IMR-90 (cell line): ENCODE data around the gene LRRC72. TPM values are rescaled to one million over a fixed set of nuclear protein-coding genes. Genes with fewer than 3 reads are reported as not detected.

Experiments
- ATAC-seq: fragments of 200-7000 bp; cut with Tn5 transposase; 2 replicates; pipeline ENCODE4 v1.9.1; 2020; ENCODE audit warnings: low read depth, mild to moderate bottlenecking, moderate library complexity
- BruUV-seq: library from RNA; stranded (reverse); fragments of 400-500 nt; replicated peaks from 2 replicates; lab custom pipeline; 2021; lab: Mats Ljungman, UMichigan
- CTCF ChIA-PET: fragments of 300-600 bp; formaldehyde crosslinking; extraction: SDS; loops from one replicate; lab custom pipeline; 2021; ENCODE audit warnings: antibody characterized with exemption; lab: Yijun Ruan, JAX
- POLR2A ChIA-PET: fragments of 300-600 bp; sonication (Branson Sonifier 250); formaldehyde crosslinking; loops from one replicate; lab custom pipeline; 2022; ENCODE audit warnings: antibody characterized with exemption; ENCODE audit not compliant: unreplicated experiment; lab: Charles Lee
- DNase-seq: peaks from one replicate; pipeline ENCODE4 v3.0.0; 2013
- H2AFZ ChIP-seq: replicated peaks from 2 replicates; pipeline ENCODE3; 2013; ENCODE audit warnings: low read length, mild to moderate bottlenecking; ENCODE audit not compliant: poor library complexity
- H2AK5ac ChIP-seq: 2 replicates; pipeline ENCODE4 v1.6.1; 2013; ENCODE audit warnings: low read depth, low read length, inconsistent platforms
- H2AK9ac ChIP-seq: replicated peaks from 2 replicates; pipeline ENCODE3; 2013; ENCODE audit warnings: mild to moderate bottlenecking, low read depth, low read length, moderate library complexity; ENCODE audit not compliant: poor library complexity
- H2BK120ac ChIP-seq: 2 replicates; pipeline ENCODE4 v1.6.1; 2013; ENCODE audit warnings: low read depth, low read length, inconsistent platforms
- H2BK15ac ChIP-seq: 3 replicates; pipeline ENCODE4 v1.6.1; 2013; ENCODE audit warnings: low read depth, low read length, inconsistent platforms
- H2BK20ac ChIP-seq: 2 replicates; pipeline ENCODE4 v1.6.1; 2013; ENCODE audit warnings: low read depth, mild to moderate bottlenecking, inconsistent platforms, low read length, moderate library complexity
- H2BK5ac ChIP-seq: 2 replicates; pipeline ENCODE4 v1.6.1; 2013; ENCODE audit warnings: mild to moderate bottlenecking, low read depth, low read length, inconsistent platforms; ENCODE audit not compliant: poor library complexity, severe bottlenecking
- H3K14ac ChIP-seq: replicated peaks from 2 replicates; pipeline ENCODE4 v1.6.1; 2013; ENCODE audit warnings: low read depth, low read length, inconsistent platforms
- H3K18ac ChIP-seq: 2 replicates; pipeline ENCODE4 v1.6.1; 2013; ENCODE audit warnings: low read depth, low read length, control low read depth
- H3K23ac ChIP-seq: 2 replicates; pipeline ENCODE4 v1.6.1; 2013; ENCODE audit warnings: low read depth, low read length, inconsistent platforms
- H3K27ac ChIP-seq: 2 replicates; pipeline ENCODE4 v1.5.1; 2013; ENCODE audit warnings: mild to moderate bottlenecking, control low read depth, low read length; ENCODE audit not compliant: insufficient read depth
- H3K27me3 ChIP-seq: 2 replicates; pipeline ENCODE4 v1.6.1; 2013; ENCODE audit warnings: low read length; ENCODE audit not compliant: control insufficient read depth, insufficient read depth
- H3K36me3 ChIP-seq: 2 replicates; pipeline ENCODE4 v1.6.1; 2013; ENCODE audit warnings: low read length, mixed read lengths; ENCODE audit not compliant: control insufficient read depth, insufficient read depth
- H3K4ac ChIP-seq: 2 replicates; pipeline ENCODE4 v1.6.1; 2013; ENCODE audit warnings: low read depth, low read length, inconsistent platforms
- H3K4me1 ChIP-seq: 2 replicates; pipeline ENCODE4 v1.6.1; 2013; ENCODE audit warnings: low read length, mixed read lengths; ENCODE audit not compliant: control insufficient read depth, insufficient read depth
- H3K4me2 ChIP-seq: 2 replicates; pipeline ENCODE4 v1.6.1; 2013; ENCODE audit warnings: low read depth, mild to moderate bottlenecking, control low read depth, low read length, moderate library complexity
- H3K4me3 ChIP-seq: 2 replicates; pipeline ENCODE4 v1.5.1; 2013; ENCODE audit warnings: low read depth, mild to moderate bottlenecking, control low read depth, low read length, moderate library complexity; ENCODE audit not compliant: insufficient read depth
- H3K56ac ChIP-seq: 2 replicates; pipeline ENCODE4 v1.6.1; 2013; ENCODE audit warnings: low read length, inconsistent platforms; ENCODE audit not compliant: insufficient read depth; ENCODE audit errors: extremely low read depth
- H3K79me1 ChIP-seq, 2 experiments: 2 replicates each; pipeline ENCODE4 v1.6.1; 2013; ENCODE audit warnings: low read length in 2 of 2, inconsistent platforms in 1 of 2, low read depth in 1 of 2
- H3K9ac ChIP-seq: 2 replicates; pipeline ENCODE4 v1.6.1; 2013; ENCODE audit warnings: low read depth, low read length, control low read depth
- H3K9me1 ChIP-seq: 2 replicates; pipeline ENCODE4 v1.6.1; 2013; ENCODE audit warnings: low read length, inconsistent platforms; ENCODE audit not compliant: insufficient read depth
- H3K9me3 ChIP-seq: 2 replicates; pipeline ENCODE4 v1.6.1; 2013; ENCODE audit warnings: low read length; ENCODE audit not compliant: control insufficient read depth, insufficient read depth
- H4K20me1 ChIP-seq: 2 replicates; pipeline ENCODE4 v1.6.1; 2013; ENCODE audit warnings: low read length, inconsistent platforms; ENCODE audit not compliant: insufficient read depth
- H4K5ac ChIP-seq: 2 replicates; pipeline ENCODE4 v1.6.1; 2013; ENCODE audit warnings: mild to moderate bottlenecking, low read depth, low read length, control low read depth
- H4K8ac ChIP-seq, 2 experiments: 2 replicates each; pipeline ENCODE4 v1.6.1; 2013; ENCODE audit warnings: low read depth in 2 of 2, low read length in 2 of 2, control low read depth in 1 of 2, inconsistent platforms in 1 of 2
- H4K91ac ChIP-seq: 2 replicates; pipeline ENCODE4 v1.6.1; 2013; ENCODE audit warnings: low read depth, low read length, inconsistent platforms; ENCODE audit not compliant: insufficient read depth
- BHLHE40 ChIP-seq: fragments of 150-350 bp; IDR thresholded peaks from 2 replicates; pipeline ENCODE4 v1.6.1; 2016; ENCODE audit warnings: mild to moderate bottlenecking, low read depth, low read length
- CEBPB ChIP-seq: IDR thresholded peaks from 2 replicates; pipeline ENCODE4 v1.6.1; 2012; ENCODE audit warnings: low read depth, low read length, improper control_type of control experiment
- CHD1 ChIP-seq: IDR thresholded peaks from 2 replicates; pipeline ENCODE4 v1.6.1; 2012; ENCODE audit warnings: low read depth, low read length, improper control_type of control experiment
- ELK1 ChIP-seq: fragments of 150-350 bp; IDR thresholded peaks from 2 replicates; pipeline ENCODE4 v1.6.1; 2016; ENCODE audit warnings: low read depth, mild to moderate bottlenecking, low read length, moderate library complexity, borderline replicate concordance
- MAFK ChIP-seq: IDR thresholded peaks from 2 replicates; pipeline ENCODE4 v1.6.1; 2012; ENCODE audit warnings: low read depth, low read length, improper control_type of control experiment
- MAZ ChIP-seq: IDR thresholded peaks from 2 replicates; pipeline ENCODE4 v1.6.1; 2012; ENCODE audit warnings: low read depth, mild to moderate bottlenecking, low read length, improper control_type of control experiment, moderate library complexity, borderline replicate concordance
- MXI1 ChIP-seq: IDR thresholded peaks from 2 replicates; pipeline ENCODE4 v1.6.1; 2012; ENCODE audit warnings: low read depth, mild to moderate bottlenecking, low read length, moderate library complexity, borderline replicate concordance
- NFE2L2 ChIP-seq: fragments of 150-350 bp; IDR thresholded peaks from 2 replicates; pipeline ENCODE4 v1.6.1; 2016; ENCODE audit warnings: low read depth, mild to moderate bottlenecking, low read length
- POLR2A ChIP-seq: IDR thresholded peaks from 2 replicates; pipeline ENCODE4 v1.6.1; 2012; ENCODE audit warnings: mild to moderate bottlenecking, low read depth, low read length
- RAD21 ChIP-seq: IDR thresholded peaks from 2 replicates; pipeline ENCODE4 v1.6.1; 2012; ENCODE audit warnings: low read length, improper control_type of control experiment
- RCOR1 ChIP-seq: IDR thresholded peaks from 2 replicates; pipeline ENCODE4 v1.6.1; 2012; ENCODE audit warnings: mild to moderate bottlenecking, low read length, improper control_type of control experiment; ENCODE audit not compliant: insufficient replicate concordance
- RFX5 ChIP-seq: IDR thresholded peaks from 2 replicates; pipeline ENCODE4 v1.8.0; 2012; ENCODE audit warnings: low read depth, mild to moderate bottlenecking, low read length, moderate library complexity
- SMC3 ChIP-seq: fragments of 150-350 bp; IDR thresholded peaks from 2 replicates; pipeline ENCODE4 v1.6.1; 2016; ENCODE audit warnings: low read depth, mild to moderate bottlenecking, antibody characterized with exemption, low read length, moderate library complexity
- WGBS, 2 experiments: methylation state at CpG; one replicate each; pipeline versions ENCODE4 v1.1.5 to v1.1.7; 2013; ENCODE audit warnings: missing lambda C conversion rate in 2 of 2; ENCODE audit not compliant: insufficient read length in 1 of 2; ENCODE audit errors: extremely low coverage in 2 of 2; 5-methylcytosine and 5-hydroxymethylcytosine counted together
- dilution Hi-C: fragments of 300-500 bp; cut with HindIII; formaldehyde crosslinking; loops from one replicate; pipeline ENCODE4 v1.14.3; 2018; ENCODE audit warnings: low sequenced_read_pairs; ENCODE audit not compliant: unreplicated experiment
- in situ Hi-C: fragments of 300-500 bp; cut with MboI; formaldehyde crosslinking; loops from 3 replicates; pipeline ENCODE4 v1.14.3; 2019; ENCODE audit warnings: low sequenced_read_pairs, inconsistent platforms, mixed read lengths
- intact Hi-C: fragments of 100-400 bp; cut with micrococcal nuclease; formaldehyde crosslinking; loops from 2 replicates; pipeline ENCODE4 v1.10.0; 2022
- polyA plus RNA-seq, 3 experiments: library from polyadenylated mRNA; depleted of rRNA; stranded (reverse); fragments of >200 nt; gene quantifications; 2 replicates each; pipeline ENCODE4 v1.2.3, GENCODE V29; 2012; ENCODE audit warnings: low replicate concordance in 1 of 3
- total RNA-seq: library from RNA; depleted of rRNA; stranded (reverse); fragments of >200 nt; gene quantifications from 2 replicates; pipeline ENCODE4 v1.2.3, GENCODE V29; 2012
- TF ChIP-seq, protein P1 (sequence below): conservative IDR thresholded peaks from 2 replicates; pipeline ENCODE4 v1.5.1; 2012; ENCODE audit warnings: mild to moderate bottlenecking, low read depth, low read length, improper control_type of control experiment

LRRC72 gene
- total and polyA plus RNA-seq, 2 of the 4 experiments (the other 2 are of a cell fraction) = not detected

DNA sequence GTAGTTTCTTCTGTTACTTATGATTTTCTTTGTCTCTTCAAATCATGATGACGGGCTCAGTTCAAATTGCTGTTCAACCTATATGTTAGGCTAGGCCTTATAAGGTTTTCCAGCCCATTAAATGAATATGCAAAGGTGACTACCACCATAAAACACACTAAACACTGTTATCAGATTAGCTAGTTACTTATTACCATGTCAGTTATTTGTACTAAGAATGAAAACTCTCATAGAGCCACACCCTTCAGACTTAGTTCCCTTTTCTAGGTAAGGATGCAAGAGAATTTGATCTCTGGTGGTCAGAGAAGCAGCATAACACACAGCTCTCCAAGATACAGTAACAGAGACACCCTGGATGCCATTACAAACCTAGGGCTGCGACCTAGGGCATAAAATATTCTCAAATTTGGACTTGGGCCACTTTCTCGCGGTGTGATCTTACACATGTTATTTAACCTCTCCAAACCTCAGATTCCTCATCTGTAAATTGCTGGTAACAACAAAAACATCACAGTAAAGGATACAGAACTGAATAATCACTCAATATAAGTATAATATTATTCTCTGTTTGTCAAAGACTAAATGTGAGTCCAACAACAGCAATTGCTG, 83.3 kb downstream of the LRRC72 start:
- Histone ChIP-seq H3K14ac (no peak overlapping the region), H3K23ac (no peak overlapping the region), H2BK120ac (no peak overlapping the region), H3K4me2 (no peak overlapping the region), H3K4me1 (0 out of 2 replicates have a peak, but pooled peaks cover 3% of the 10 kb centered on the region), H2AK5ac (no peak overlapping the region), H3K36me3 (peaks cover 17% of the 10 kb centered on the region), H2BK15ac (no peak overlapping the region), H3K56ac (no peak overlapping the region), H4K20me1 (no peaks in the 10 kb centered on the region), H4K5ac (no peak overlapping the region), H3K27ac (no peak overlapping the region), H3K9ac (no peak overlapping the region), H3K18ac (no peak overlapping the region), H2AFZ (no peak overlapping the region), H3K4ac (no peak overlapping the region), H3K9me3 (no peaks in the 10 kb centered on the region), H3K79me1 (peaks cover 2 to 5% of the 10 kb centered on the region in 2 experiments; a peak in 3 of 4 replicates), H2AK9ac (no peak overlapping the region), H2BK5ac (no peak overlapping the region), H3K27me3 (no peaks in the 10 kb centered on the region), H3K9me1 (no peaks in the 10 kb centered on the region), H3K4me3 (no peak overlapping the region), H2BK20ac (no peak overlapping the region), H4K91ac (no peak overlapping the region), H4K8ac (no peak overlapping the region)
- ChIA-PET POLR2A (no interaction called here), CTCF (interaction anchor here (1.9 kb wide), 1 partner anchor 18 kb away, joined by 5 read pairs; no protein-coding TSS in a partner anchor)
- no peak for DNase-seq
- WGBS, 2 experiments = no CpG with 5 or more reads among the region's 4 CpGs
- ATAC-seq = no peak
- in situ Hi-C loops = loop anchor here (25.0 kb wide), 1 partner anchor 302 kb away; no protein-coding TSS in a partner anchor
- no peak for TF ChIP-seq MXI1
- no peak for TF ChIP-seq CHD1
- TF ChIP-seq, protein P1, sequence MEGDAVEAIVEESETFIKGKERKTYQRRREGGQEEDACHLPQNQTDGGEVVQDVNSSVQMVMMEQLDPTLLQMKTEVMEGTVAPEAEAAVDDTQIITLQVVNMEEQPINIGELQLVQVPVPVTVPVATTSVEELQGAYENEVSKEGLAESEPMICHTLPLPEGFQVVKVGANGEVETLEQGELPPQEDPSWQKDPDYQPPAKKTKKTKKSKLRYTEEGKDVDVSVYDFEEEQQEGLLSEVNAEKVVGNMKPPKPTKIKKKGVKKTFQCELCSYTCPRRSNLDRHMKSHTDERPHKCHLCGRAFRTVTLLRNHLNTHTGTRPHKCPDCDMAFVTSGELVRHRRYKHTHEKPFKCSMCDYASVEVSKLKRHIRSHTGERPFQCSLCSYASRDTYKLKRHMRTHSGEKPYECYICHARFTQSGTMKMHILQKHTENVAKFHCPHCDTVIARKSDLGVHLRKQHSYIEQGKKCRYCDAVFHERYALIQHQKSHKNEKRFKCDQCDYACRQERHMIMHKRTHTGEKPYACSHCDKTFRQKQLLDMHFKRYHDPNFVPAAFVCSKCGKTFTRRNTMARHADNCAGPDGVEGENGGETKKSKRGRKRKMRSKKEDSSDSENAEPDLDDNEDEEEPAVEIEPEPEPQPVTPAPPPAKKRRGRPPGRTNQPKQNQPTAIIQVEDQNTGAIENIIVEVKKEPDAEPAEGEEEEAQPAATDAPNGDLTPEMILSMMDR = no peak
- no peak for TF ChIP-seq ELK1
- TF ChIP-seq RAD21 = no peak
- TF ChIP-seq CEBPB = no peak
- TF ChIP-seq RCOR1 = no peak
- no peak for TF ChIP-seq NFE2L2
- TF ChIP-seq MAZ = no peak
- TF ChIP-seq RFX5 = no peak
- no peak for TF ChIP-seq SMC3
- TF ChIP-seq BHLHE40 = no peak
- no peak for TF ChIP-seq POLR2A
- TF ChIP-seq MAFK = no peak
- intact Hi-C loops = loop anchor here (5.0 kb wide), 1 partner anchor 307 kb away; no protein-coding TSS in a partner anchor
- no TSS peak for BruUV-seq
- dilution Hi-C loops = no loop called here
